Measurements from ENCODE around the gene GPHN. TPM values are rescaled to one million over a fixed set of nuclear protein-coding genes. Genes with fewer than 3 reads are reported as not detected.

The GPHN gene
- total and polyA plus RNA-seq, 10 of the 15 experiments (the other 5 are each of a cell fraction or from before 2014, with no cell fraction given), result 22.3 to 48.8 (median 33.1) TPM

DNA sequence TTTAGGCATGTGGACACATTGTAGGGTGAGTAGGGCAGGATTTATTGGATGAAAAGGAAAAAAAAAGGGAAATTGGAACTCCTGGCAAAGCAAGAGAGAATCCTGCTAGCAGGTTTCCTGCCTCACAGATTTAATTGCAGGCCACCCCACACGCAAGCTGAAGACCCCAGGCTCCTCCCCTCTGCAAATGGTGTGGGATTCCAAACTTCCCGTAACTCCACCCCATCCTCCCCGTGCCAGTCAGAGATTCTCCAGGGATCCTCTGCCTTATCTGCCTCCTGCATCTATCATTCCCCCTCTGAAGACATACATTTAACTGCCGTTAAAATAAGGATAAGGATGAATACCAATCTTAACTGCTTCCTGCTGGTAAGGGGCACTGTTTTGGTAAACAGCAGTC, 431.5 kb downstream of the GPHN start:
- no peak for DNase-seq (ENCODE audit: low read depth, low spot score)
- no TSS peak for BruUV-seq (replicated peaks)
- WGBS (ENCODE audit: insufficient coverage, insufficient replicate concordance, low lambda C conversion rate, missing lambda C conversion rate), result 100% methylated on average over 4 of the region's 4 CpGs
- POLR2A ChIA-PET, result no interaction called here
- Histone ChIP-seq H3K9ac (ENCODE audit: control insufficient read depth, insufficient read depth, low read length) (no peak overlapping the region), H3K27ac (ENCODE audit: control insufficient read depth, insufficient read depth) (no peak overlapping the region), H3K4me1 (ENCODE audit: control insufficient read depth, insufficient read depth, low read length) (no peaks in the 10 kb centered on the region), H3K79me2 (ENCODE audit: control insufficient read depth, insufficient read depth, low read length) (no peaks in the 10 kb centered on the region), H2AFZ (ENCODE audit: control insufficient read depth, low read depth, low read length) (no peak overlapping the region), H3K4me3 (no peak overlapping the region), H3K9me3 (replicated peaks; ENCODE audit: control insufficient read depth, insufficient read depth, low read length) (peaks cover 10% of the 10 kb centered on the region; the same call in 2 of the 3 replicates), H3K36me3 (ENCODE audit: control insufficient read depth in 2 of 2, insufficient read depth in 2 of 2, low read length in 1 of 2) (peaks cover 0 to 4% of the 10 kb centered on the region in 2 experiments; a peak in 2 of 4 replicates), H3K27me3 (replicated peaks in 1 of 2; ENCODE audit: control insufficient read depth in 2 of 2, insufficient read depth in 2 of 2, low read length in 1 of 2) (no peaks in the 10 kb centered on the region), H3K4me2 (ENCODE audit: control insufficient read depth, insufficient read depth) (no peak overlapping the region), H4K20me1 (ENCODE audit: control insufficient read depth, insufficient read depth) (no peaks in the 10 kb centered on the region)
- SMC1A ChIA-PET (ENCODE audit: uncharacterized antibody, unreplicated experiment), result interaction anchor here (1.8 kb wide), 1 partner anchor 8 kb away, joined by 6 read pairs; no protein-coding TSS in a partner anchor
- ATAC-seq, result no peak
- in situ Hi-C loops (cut with MboI), result no loop called here
- RAD21 ChIA-PET (ENCODE audit: unreplicated experiment), result no interaction called here
- intact Hi-C loops (cut with micrococcal nuclease; ENCODE audit: unreplicated experiment), result no loop called here
- FAIRE-seq, result no peak
- CTCF ChIA-PET, result interaction anchor here (0.5 kb wide), 1 partner anchor 592 kb away, joined by 4 read pairs; no protein-coding TSS in a partner anchor
- TF ChIP-seq BCL11A (IDR thresholded peaks at IDR 0.05; ENCODE audit: low read depth, low read length) (no peak), MEF2B (IDR thresholded peaks at IDR 0.05; ENCODE audit: partially characterized antibody, poor library complexity, severe bottlenecking) (no peak), TCF12 (IDR thresholded peaks at IDR 0.05; ENCODE audit: low read depth, low read length) (no peak), GATAD2B (conservative IDR thresholded peaks at IDR 0.05; ENCODE audit: low read depth) (no peak), BMI1 (IDR thresholded peaks at IDR 0.05; ENCODE audit: borderline replicate concordance) (no peak), ATF7 (IDR thresholded peaks at IDR 0.05; ENCODE audit: low read depth) (no peak)
- TF ChIP-seq, protein P1, sequence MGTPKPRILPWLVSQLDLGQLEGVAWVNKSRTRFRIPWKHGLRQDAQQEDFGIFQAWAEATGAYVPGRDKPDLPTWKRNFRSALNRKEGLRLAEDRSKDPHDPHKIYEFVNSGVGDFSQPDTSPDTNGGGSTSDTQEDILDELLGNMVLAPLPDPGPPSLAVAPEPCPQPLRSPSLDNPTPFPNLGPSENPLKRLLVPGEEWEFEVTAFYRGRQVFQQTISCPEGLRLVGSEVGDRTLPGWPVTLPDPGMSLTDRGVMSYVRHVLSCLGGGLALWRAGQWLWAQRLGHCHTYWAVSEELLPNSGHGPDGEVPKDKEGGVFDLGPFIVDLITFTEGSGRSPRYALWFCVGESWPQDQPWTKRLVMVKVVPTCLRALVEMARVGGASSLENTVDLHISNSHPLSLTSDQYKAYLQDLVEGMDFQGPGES (IDR thresholded peaks at IDR 0.05), result no peak
- TF ChIP-seq, protein P2, sequence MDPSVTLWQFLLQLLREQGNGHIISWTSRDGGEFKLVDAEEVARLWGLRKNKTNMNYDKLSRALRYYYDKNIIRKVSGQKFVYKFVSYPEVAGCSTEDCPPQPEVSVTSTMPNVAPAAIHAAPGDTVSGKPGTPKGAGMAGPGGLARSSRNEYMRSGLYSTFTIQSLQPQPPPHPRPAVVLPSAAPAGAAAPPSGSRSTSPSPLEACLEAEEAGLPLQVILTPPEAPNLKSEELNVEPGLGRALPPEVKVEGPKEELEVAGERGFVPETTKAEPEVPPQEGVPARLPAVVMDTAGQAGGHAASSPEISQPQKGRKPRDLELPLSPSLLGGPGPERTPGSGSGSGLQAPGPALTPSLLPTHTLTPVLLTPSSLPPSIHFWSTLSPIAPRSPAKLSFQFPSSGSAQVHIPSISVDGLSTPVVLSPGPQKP (IDR thresholded peaks at IDR 0.05; ENCODE audit: low read depth, low read length), result no peak
- TF ChIP-seq, protein P3, sequence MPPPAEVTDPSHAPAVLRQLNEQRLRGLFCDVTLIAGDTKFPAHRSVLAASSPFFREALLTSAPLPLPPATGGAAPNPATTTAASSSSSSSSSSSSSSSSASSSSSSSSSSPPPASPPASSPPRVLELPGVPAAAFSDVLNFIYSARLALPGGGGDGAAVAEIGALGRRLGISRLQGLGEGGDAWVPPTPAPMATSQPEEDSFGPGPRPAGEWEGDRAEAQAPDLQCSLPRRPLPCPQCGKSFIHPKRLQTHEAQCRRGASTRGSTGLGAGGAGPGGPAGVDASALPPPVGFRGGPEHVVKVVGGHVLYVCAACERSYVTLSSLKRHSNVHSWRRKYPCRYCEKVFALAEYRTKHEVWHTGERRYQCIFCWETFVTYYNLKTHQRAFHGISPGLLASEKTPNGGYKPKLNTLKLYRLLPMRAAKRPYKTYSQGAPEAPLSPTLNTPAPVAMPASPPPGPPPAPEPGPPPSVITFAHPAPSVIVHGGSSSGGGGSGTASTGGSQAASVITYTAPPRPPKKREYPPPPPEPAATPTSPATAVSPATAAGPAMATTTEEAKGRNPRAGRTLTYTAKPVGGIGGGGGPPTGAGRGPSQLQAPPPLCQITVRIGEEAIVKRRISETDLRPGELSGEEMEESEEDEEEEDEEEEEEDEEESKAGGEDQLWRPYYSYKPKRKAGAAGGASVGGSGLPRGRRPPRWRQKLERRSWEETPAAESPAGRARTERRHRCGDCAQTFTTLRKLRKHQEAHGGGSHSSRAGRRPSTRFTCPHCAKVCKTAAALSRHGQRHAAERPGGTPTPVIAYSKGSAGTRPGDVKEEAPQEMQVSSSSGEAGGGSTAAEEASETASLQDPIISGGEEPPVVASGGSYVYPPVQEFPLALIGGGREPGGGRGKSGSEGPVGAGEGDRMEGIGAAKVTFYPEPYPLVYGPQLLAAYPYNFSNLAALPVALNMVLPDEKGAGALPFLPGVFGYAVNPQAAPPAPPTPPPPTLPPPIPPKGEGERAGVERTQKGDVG (CRISPR knock-in tag; IDR thresholded peaks at IDR 0.05), result no peak
- TF ChIP-seq, protein P4, sequence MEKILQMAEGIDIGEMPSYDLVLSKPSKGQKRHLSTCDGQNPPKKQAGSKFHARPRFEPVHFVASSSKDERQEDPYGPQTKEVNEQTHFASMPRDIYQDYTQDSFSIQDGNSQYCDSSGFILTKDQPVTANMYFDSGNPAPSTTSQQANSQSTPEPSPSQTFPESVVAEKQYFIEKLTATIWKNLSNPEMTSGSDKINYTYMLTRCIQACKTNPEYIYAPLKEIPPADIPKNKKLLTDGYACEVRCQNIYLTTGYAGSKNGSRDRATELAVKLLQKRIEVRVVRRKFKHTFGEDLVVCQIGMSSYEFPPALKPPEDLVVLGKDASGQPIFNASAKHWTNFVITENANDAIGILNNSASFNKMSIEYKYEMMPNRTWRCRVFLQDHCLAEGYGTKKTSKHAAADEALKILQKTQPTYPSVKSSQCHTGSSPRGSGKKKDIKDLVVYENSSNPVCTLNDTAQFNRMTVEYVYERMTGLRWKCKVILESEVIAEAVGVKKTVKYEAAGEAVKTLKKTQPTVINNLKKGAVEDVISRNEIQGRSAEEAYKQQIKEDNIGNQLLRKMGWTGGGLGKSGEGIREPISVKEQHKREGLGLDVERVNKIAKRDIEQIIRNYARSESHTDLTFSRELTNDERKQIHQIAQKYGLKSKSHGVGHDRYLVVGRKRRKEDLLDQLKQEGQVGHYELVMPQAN (conservative IDR thresholded peaks at IDR 0.05), result no peak
